ENCODE results near the gene FNBP1. TPM values are rescaled to one million over a fixed set of nuclear protein-coding genes. Genes with fewer than 3 reads are reported as not detected.

Gene FNBP1
- total RNA-seq, 6 experiments from 2014 or later = 34.7 to 40.6 (median 35.5) TPM

- peak overlapping the region; percentile 90; the same call in 1 of the 2 replicates for H3K27ac Mint-ChIP-seq
- H3K27me3 Mint-ChIP-seq (ENCODE audit: insufficient read depth) = peaks cover 5% of the 10 kb centered on the region
- TF ChIP-seq CTCF (IDR thresholded peaks at IDR 0.05) = no peak
- H3K4me3 Mint-ChIP-seq = peak overlapping the region; percentile 99
- peaks cover 41% of the 10 kb centered on the region for H3K4me1 Mint-ChIP-seq (ENCODE audit: low read depth)
- no peak for DNase-seq
- H3K9me3 Mint-ChIP-seq = no peaks in the 10 kb centered on the region
- peaks cover 4% of the 10 kb centered on the region; the same call in 1 of the 2 replicates for H3K36me3 Mint-ChIP-seq (ENCODE audit: low read depth)
Measured at GRCh38 chr9:130040984-130041647, 1.9 kb downstream of the FNBP1 start.

GRCh38 chr9:130039528-130040147, 3.4 kb downstream of the FNBP1 start:
- Mint-ChIP-seq H3K27me3 (ENCODE audit: insufficient read depth) (peaks cover 7% of the 10 kb centered on the region), H3K4me1 (ENCODE audit: low read depth) (peaks cover 48% of the 10 kb centered on the region), H3K27ac (no peak overlapping the region), H3K4me3 (no peak overlapping the region), H3K9me3 (no peaks in the 10 kb centered on the region), H3K36me3 (ENCODE audit: low read depth) (peaks cover 4% of the 10 kb centered on the region; the same call in 1 of the 2 replicates)
- peak; percentile 37; the same call in 1 of the 2 replicates for TF ChIP-seq CTCF (IDR thresholded peaks at IDR 0.05)
- no peak for DNase-seq

- peaks cover 3% of the 10 kb centered on the region for H3K27me3 Mint-ChIP-seq (ENCODE audit: insufficient read depth)
- DNase-seq = peak; percentile 21
- H3K9me3 Mint-ChIP-seq = no peaks in the 10 kb centered on the region
- H3K4me3 Mint-ChIP-seq = no peak overlapping the region; the same call in 1 of the 2 replicates
- H3K27ac Mint-ChIP-seq = peak overlapping the region; percentile 21; the same call in 1 of the 2 replicates
- no peak for TF ChIP-seq CTCF (IDR thresholded peaks at IDR 0.05)
- H3K4me1 Mint-ChIP-seq (ENCODE audit: low read depth) = peaks cover 34% of the 10 kb centered on the region
- H3K36me3 Mint-ChIP-seq (ENCODE audit: low read depth) = no peaks in the 10 kb centered on the region
Measured at GRCh38 chr9:130036099-130036498, 6.9 kb downstream of the FNBP1 start.

- H3K27ac Mint-ChIP-seq = peak overlapping the region; percentile 47
- DNase-seq = peak; percentile 78
Measured at GRCh38 chr9:130034570-130034969, 8.4 kb downstream of the FNBP1 start.

GRCh38 chr9:130030651-130031127, 12.3 kb downstream of the FNBP1 start:
- DNase-seq = no peak

More at GRCh38 chr9:130034570-130034969, 8.4 kb downstream of the FNBP1 start:
- Mint-ChIP-seq H3K4me3 (peak overlapping the region; percentile 10), H3K4me1 (ENCODE audit: low read depth) (peaks cover 38% of the 10 kb centered on the region), H3K9me3 (no peaks in the 10 kb centered on the region), H3K27me3 (ENCODE audit: insufficient read depth) (peaks cover 3% of the 10 kb centered on the region), H3K36me3 (ENCODE audit: low read depth) (no peaks in the 10 kb centered on the region)
- no peak for TF ChIP-seq CTCF (IDR thresholded peaks at IDR 0.05)

More at GRCh38 chr9:130030651-130031127, 12.3 kb downstream of the FNBP1 start:
- H3K9me3 Mint-ChIP-seq = no peaks in the 10 kb centered on the region
- no peak for TF ChIP-seq CTCF (IDR thresholded peaks at IDR 0.05)
- H3K36me3 Mint-ChIP-seq (ENCODE audit: low read depth) = peaks cover 7% of the 10 kb centered on the region; the same call in 1 of the 2 replicates
- H3K4me3 Mint-ChIP-seq = no peak overlapping the region
- H3K27me3 Mint-ChIP-seq (ENCODE audit: insufficient read depth) = peaks cover 3% of the 10 kb centered on the region
- no peak overlapping the region for H3K27ac Mint-ChIP-seq
- peaks cover 35% of the 10 kb centered on the region for H3K4me1 Mint-ChIP-seq (ENCODE audit: low read depth)
